Iris pigment epithelial cell (primary cell): ENCODE results near the gene PADI1.

ENCODE experiments used
- DNase-seq: peaks from one replicate; pipeline ENCODE4 v3.0.0-alpha.2; 2011; ENCODE audit warnings: low read depth

Gene PADI1, protein sequence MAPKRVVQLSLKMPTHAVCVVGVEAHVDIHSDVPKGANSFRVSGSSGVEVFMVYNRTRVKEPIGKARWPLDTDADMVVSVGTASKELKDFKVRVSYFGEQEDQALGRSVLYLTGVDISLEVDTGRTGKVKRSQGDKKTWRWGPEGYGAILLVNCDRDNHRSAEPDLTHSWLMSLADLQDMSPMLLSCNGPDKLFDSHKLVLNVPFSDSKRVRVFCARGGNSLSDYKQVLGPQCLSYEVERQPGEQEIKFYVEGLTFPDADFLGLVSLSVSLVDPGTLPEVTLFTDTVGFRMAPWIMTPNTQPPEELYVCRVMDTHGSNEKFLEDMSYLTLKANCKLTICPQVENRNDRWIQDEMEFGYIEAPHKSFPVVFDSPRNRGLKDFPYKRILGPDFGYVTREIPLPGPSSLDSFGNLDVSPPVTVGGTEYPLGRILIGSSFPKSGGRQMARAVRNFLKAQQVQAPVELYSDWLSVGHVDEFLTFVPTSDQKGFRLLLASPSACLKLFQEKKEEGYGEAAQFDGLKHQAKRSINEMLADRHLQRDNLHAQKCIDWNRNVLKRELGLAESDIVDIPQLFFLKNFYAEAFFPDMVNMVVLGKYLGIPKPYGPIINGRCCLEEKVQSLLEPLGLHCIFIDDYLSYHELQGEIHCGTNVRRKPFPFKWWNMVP

DNA sequence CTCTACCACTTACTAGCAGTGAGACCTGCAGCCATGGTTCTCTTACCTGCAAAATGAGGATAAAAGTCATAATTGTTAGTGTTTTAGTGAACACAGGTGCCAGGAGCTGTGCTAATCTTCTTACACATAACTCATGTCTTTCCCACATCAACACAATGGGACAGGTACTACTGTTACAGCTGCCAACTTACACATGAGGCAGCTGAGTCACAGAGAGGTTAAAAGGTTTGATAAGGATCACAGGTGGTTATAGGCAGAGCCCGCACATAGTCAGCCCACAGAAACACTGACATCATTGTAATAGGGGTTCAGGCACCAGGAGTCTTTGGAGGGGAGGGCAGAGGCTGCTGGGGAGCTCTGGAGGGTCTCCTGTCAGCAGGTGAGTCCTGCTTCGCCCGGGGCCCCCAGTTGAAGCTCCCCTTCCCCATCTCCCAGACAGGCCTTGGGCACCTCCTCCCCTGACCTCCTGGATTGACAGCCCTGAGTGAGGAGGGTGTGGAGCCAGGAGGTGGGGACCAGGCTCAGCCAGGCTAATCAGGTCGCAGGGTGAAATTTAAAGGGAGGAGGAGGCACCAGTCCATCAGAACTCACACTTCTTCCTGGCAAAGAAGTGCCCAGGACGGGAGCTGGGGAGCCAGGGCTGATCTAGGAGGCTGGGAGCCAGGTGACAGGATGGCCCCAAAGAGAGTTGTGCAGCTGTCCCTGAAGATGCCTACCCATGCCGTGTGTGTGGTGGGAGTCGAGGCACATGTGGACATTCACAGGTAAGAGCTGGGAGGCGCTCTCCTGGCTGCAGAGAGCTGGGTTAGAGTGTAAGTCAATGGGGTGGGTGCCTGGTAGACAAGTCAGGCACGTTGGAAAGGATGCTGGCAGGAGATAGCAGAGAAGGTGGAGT, at the start of gene PADI1:
Gene PADI1, plus strand, starts transcription at position 583 of the 895 bp plus-strand sequence. Its CDS starts 90 bp downstream, at position 673.
- DNase-seq: no peak

DNA sequence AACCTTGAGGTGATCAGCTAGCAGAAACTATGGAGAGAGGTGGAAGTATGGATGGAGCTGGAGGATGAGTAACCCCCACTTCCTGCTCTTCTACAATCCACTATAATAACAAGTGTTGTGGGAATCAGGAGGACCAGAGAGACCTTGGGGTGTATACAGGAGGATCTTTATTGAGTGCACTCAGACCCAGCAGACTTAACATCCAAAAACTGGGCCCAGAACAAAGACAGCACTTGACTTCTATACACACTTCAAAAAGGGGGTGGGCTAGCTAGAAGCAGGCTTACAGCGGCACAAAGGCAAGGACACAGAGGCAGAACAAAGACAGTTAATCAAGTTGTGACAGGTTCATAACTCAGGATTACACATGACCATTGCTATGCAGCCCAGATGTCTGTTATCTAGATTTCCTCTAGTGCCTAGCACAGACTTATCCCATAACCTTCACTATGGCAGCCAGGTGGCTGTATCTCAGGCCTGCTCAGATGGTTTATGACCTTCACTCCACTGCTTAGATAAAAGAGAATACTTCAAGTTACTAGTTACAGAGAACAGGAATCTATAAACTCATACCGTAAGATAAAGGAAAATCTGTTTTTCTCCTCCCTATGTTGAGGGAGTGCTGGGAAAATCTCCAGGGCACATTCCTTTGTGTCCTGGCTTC, 49.5 kb upstream of the PADI1 start:
- DNase-seq: peak; percentile 14

DNA sequence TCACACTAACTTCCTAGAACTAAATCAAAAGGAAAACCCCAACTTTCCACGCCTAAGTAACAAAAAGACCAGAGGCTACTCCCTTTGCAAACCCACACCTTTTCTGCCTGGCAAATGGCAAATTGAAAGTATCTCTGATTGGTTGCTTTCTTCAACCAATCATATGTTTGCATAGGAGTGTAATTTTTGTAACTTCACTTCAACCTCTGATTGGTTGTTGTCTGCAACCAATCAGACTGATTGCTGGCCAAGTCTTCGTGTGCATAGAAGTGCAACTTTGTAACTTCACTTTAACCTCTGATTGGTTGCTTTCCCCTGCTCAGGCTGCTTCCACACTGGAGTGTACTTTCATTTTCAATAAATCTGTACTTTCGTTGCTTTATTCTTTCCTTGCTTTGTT, 48.8 kb upstream of the PADI1 start:
- DNase-seq: peak; percentile 43

DNA sequence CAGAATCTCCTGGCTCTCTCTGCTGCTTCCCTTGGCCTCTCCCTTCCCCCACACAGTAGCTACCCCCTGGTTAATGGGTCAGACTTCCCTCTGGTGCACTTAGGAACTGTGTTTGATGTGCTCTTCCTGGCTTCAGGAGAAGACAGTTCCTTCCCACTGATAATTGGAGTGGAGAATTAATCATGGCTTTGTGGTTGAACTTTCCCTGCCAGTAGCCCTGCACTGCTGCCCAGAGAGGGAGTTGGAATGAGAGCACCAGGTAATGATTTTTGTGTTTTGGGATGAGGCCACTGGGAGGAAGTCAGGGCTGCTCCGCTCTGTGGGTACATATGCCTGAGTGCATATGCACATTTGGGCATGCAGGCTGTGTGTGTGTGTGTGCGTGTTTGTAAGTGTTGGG, 46.0 kb upstream of the PADI1 start:
- DNase-seq: no peak

DNA sequence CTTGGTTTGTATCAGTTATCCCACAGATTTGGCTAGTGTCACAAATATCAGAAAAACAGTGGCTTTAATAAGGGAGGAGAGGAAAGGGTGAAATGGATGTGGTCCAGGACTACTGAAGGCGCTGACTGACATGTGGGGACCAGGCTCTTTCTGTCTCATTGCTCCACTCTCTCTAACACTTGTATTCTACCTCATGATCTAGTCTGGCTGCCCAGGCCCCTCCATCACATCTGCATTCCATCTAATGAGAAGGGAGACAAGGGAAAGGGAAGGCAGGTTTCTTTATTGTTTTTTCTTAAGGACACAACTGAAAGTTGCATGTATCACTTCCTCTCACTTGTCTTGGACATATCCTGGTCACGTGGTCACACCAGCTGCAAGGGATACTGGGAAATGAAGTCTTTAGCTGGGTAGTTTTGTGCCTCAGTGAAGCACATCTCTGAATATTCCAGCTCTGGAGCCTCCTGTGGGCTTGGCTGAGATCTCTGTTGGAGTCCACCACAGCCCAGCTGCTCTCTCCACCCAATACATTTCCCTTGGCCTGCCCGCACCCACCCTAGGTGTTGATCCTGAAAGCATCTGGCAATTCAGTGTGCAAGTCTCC, 43.7 kb upstream of the PADI1 start:
- DNase-seq: peak; percentile 41

DNA sequence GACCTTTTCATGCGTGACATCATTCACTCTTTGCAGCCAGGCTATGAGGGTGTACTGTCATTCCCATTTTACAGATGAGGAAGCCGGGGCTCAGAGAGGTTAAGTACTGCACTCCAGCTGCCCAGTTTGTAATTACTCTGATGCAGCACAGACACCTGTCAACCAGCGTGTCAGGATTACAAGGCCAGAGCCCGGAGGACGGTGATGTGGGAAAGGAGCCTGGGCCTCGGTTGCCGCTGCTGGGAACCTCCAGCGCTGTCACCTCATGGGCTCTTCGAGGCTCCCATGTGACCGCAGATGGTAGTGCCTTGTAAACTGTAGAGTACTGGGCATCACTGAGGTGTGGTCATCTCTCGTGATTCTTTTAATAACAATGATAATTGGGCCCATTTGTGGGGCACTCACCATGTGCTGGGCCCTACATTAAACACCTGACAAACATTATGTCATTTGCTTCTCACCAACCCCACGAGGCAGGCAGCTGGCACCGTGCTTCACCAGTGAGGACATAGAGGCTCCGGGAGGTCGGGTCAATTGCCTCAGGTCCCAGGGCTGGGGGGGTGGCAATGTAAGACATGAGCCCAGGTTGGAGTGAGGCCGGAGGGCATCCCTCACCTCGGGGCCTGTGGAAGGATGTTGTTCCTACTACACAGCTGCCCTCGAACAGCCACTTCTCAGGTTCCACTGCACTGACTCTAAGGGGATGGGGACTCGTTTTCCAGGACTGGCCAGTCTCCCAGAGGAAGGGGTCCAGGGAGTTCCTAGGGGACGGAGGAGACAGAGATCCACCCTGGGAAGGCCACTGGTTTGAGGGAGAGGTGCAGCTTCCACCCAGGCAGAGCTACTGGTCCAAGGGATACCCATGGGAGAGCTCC, 42.8 kb upstream of the PADI1 start:
- no peak for DNase-seq

DNA sequence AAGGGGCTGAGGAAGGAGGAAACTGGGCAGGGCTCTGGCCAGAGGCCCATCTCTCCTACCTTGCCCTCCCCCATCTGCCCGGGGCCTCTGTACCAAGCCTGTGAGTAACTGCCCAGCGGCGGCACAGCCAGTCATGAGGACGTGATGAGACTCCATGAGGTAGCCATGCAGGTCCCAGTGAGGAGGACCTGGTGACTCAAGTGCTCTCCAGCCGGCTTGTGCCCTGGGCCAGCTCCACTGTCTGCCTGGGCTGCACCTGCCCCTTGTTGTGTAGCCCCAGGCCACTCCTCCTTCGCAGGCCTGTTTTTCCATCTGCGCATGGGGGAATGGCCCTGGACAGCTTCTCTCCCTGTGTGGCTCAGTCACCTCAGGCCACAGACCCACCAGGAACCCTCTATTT, 42.0 kb upstream of the PADI1 start:
- DNase-seq: no peak

DNA sequence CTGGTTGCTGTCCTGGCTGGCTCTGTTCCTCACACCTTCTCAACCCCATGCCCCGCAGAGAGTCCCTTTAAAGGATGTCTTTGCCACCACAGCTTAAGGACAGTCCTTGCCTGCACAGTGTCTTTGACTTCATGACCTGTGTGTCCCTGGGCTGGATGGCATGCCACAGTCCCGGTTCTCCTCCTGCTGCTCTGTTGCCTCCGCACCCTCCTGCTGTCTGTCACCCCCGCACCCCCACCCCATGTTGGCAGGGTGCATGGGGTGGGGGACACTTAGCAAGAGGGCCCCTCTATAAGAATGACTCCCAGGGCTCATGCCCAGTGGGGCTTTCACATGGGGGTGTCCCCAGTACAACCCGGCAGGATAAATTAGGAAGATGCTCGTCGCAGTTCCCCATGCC, 41.6 kb upstream of the PADI1 start:
- no peak for DNase-seq

DNA sequence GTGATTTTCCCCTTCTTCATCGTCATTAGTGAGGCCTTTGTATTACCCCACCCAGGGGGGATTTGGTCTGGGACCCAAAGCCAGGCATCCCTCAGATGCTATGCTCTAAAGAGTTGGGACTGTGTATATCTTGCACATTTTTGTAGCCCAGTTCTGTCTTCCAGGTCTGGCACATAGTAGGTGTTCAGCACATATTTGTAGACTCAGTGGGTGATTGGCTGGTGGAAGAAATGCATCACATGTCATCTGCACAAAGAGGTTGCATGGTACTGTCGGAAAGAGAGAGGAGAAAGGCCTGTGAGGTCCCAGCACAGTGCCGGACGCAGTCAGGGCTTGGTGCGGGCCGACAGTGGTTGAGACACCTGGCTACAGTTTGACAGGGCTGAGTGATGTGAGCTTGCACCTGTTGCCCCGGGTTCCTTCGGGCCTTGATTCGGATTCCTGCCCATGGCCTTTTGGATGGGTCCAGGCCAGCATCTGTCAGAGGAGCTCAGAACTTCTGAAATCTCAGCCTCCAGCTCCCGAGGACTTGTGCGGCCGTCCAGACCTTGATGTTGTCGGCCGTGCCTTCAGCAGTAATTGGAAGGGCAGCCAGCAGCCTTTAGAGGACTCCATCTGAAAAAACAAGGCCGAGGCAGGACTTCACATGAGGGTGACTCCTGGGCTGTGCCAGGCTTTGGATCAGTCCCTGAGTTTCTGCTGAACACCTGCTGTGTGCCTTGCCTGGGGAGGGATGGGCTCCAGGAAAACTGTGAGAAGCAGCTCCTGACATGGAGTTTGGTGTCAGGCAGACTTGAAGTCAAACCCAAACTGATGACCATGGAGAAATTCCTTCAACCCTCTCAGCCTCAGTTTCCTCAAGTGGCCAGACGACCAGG, 40.9 kb upstream of the PADI1 start:
- no peak for DNase-seq

DNA sequence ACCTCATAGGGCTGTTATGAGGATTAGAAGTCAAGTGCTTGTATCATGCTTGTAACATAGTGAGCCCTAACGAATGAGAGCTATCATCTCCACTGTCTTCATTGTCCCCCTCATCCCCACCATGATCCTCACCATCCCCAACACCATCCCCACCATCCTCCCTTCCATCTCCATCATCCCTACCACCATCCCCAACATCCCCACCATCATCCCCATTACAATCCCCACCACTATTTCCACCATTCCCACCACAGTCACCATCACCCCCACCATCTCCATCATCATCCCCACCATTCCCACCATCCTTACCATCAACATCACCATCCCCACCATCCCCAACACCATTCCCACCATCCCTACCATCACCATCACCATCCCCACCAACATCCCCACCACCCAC, 39.1 kb upstream of the PADI1 start:
- no peak for DNase-seq

DNA sequence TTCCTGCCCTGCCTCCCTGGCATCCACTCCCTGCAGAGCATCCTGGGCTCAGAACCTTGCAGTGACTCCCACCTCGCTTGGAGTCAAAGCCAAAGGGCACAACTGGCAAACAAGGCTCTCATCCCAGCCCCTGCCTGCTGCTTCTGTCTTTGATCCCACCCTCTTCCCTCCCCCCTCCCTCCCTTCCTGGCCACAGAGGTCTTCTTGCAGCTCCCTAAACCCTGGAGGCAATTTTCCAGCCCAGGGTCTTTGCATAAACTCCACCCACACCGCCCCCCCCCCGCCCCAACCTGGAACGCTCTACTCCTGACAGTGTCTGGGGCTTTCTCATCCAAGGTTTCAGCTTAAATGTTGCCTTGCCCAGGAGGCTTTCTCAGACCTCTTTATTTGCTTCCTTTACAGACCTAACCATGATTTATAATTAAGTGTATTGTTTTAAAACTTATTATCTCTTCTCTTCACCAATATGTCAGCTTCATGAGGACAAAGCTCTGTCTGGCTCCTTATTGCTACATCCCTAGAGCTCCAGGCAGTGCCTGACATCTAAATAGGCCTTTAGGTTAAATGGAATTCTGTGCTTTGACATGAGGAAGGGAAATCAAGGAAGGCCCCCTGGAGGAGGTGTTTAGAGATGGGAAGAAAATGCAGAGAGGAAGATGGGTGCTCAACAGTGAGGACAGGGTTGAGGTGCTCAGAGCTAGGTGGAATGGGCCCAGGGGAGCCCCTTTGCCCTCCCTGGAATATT, 37.7 kb upstream of the PADI1 start:
- DNase-seq: no peak

DNA sequence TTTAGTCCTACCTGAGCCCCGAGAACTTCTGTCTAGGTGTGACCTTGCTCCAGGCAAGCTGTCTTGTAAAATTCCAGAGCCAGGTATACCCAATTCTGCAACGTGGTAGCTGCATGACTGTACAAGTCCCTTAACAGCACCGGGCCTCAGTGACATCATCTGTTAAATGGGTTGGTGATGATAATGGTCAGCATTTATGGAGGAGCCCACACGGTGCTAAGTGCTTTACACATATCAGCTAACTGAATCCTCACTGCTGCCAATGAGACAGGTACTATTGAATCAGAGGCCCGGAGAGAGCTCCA, 37.2 kb upstream of the PADI1 start:
- DNase-seq: no peak

DNA sequence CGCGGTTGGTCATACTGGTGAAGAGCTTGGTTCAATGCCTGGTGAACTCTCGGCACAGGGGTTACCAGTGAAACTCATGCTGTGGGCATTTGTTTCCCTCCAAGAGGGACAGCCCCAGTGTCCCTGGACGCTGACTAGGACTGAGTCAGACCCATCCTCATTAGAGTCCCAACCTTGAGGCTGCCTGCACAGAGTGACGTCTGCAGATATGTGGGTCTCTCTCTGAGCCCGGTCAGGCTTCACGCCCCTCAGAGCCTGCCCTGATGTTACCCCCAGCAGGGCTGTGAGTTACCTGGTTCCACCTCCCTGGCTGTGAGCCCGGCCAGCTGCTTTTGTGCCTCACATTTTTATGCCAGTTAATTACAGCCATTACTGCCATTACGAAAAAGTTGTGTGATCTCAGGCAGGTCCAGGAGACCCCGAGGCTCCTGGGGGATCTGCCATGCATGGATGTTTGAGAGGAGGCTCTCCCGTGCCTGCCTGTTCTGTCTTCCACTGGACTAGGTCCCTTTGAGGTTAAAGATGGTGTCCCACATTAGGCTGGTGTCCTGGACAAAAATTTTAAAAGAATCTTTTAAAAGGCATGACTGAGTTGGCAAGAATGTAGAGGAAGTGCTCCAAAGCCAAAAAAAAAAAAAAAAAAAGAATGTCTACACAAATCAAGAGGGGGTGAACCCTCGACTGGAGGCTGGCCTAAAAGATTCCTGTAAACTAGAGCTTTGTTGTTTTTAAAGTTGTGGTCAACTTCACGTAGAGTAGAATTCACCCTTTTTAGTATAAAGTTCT, 36.6 kb upstream of the PADI1 start:
- peak; percentile 81 for DNase-seq

DNA sequence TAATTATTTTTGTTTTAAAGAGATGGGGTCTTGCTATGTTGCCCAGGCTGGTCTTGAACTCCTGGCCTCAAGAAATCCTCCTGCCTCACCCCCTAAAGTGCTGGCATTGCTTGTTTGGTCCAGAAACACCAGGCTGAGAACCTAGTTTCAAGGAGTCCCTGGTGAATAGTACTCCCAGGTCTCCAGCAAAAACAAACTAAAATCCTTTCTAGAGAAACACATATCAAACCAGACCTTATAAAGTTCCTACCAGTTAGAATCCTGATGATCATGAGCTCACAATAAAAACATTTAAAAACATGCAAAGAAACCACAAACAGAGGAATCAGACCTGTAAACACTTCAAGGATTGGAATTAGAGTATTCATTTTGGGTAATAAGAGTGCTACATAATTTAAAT, 34.4 kb upstream of the PADI1 start:
- DNase-seq: peak; percentile 65

DNA sequence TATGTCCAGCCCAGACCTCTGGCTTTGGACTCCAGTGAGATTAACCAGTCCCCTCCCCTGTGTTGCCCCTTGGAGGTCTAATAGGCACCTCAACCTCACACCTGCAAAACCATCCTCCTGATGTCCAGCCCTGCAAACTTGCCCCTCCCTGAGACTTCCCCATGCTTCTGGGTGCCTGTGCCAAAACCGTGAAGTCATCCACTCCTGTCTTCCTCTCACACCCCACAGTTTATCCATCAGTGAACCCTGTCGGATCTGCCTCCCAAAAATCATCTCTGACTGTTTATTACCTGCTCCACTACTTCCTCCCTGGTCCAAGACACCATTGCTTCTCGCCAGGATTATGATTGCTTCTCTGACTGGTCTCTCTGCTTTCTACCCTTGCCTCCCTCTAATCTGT, 31.7 kb upstream of the PADI1 start:
- no peak for DNase-seq

DNA sequence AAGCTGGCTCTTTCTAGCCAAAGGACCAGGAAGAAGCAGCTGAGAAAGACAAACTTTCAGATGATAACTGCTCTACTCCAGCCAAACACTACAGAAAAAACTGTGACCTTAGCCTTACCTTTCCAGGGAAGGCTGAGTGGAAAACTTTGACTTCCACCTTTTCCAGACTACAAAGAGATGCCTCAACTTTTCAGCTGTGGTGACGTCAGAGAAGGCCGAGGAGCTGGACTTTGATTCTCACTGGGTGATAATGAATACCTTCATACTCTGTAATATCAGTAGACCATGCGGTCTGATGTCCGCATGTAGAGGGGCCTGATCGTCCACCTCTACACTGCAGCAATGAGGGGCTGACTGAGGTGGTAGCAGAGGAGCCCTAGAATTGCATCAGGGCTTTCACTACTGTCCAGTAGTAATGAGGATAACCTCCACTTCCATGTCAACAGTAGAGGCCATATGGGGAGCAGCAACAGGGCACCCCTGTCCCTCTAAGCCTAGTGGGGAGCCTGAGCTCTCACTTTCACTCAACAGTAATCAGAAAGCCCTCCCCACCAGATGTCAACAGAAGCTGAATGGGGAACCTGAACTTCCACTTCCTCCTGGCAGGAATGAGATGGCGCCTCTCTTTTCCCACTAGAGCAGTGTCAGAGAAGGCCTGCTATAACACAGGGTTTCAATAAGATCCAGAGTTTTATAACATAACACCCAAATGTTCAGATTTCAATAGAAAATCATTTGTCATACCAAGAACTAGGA, 28.4 kb upstream of the PADI1 start:
- DNase-seq: no peak

DNA sequence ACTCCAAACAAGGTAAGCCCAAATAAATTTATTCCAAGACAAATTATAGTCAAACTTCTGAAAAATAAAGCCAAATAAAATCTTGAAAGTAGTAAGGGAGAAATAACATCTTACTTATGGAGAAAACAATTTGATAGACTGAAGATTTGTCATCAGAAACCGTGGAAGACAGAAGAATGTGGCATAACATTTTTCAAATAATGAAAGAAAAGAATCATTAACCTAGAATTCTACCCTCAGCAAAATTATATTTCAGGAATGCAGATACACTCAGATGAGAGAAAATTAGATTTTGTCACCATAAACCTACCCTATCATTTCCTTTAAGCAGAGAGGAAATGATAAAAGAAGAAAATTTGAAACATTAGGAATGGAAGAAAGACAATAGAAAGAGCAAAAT, 27.3 kb upstream of the PADI1 start:
- no peak for DNase-seq
